GM18861 (cell line): Measurements from ENCODE around the gene SPATA6L.

Experiments used
- ATAC-seq: cut with Tn5 transposase; IDR thresholded peaks from one replicate; pipeline ENCODE4 v1.9.1; 2021; ENCODE audit not compliant: unreplicated experiment

The SPATA6L gene

DNA sequence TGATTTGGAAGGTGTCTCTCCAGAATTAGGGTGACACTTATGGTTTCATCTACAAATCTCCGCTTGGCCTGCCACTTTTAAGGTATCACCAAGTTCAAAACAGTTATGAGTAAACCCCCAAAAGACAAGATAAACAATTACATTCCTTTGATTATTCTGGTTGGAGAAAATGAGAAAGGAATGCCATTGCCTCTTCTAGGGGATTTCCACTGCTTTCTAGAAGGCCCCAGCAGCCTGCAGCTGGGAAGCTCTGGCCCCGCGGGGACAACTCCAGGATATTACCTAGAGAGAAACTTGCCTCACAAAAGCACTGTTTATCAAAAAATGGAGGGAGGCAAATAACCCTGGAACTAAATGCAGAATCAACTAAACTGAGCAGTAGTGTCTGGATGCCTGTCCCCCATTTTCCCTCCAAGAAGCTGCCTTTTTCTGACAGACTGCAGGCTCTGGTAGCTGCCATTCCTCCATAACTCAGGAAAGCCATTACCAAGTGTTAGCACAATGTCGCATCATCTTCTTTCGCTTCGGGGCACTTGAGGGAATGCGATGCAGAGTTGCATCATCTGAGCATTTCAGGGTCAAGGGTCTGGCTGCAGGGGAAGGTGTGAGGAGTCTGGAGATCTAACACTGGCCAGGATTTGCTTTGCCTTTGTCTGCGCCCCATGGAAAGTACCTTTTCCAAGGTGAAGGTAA lies 75.7 kb downstream of the SPATA6L start:
- no peak for ATAC-seq

DNA sequence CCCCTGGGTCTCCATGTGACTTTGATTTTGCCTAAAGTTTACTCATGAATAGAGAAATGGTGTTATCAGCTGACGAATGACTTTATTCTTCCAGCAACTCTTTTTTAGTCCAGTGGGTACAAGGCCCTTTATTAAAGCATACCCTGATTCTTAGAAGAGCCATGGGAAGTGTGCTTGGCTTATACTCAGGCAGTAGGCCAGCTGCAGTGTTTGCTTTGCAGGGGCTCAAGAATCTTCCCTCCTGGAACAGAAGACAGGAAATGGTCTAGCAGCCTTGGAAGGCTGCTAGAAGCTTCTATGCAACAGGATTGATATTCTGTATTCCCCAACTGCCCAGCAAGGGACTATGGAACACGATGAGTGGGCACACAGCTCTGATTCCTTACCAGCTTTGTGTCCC lies 77.6 kb downstream of the SPATA6L start:
- no peak for ATAC-seq

DNA sequence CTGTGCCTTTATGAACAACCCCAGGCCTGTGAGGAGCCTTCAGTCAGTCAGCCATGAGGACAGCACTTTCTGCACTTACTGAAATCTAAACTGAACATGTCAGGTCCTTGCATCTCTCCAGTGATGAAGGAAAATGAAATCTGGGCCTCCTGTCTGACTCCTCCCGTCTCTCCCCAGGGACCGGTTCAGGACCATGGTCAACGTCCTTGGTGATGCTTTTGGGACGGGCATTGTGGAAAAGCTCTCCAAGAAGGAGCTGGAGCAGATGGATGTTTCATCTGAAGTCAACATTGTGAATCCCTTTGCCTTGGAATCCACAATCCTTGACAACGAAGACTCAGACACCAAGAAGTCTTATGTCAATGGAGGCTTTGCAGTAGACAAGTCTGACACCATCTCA lies 81.1 kb downstream of the SPATA6L start:
- ATAC-seq: no peak

DNA sequence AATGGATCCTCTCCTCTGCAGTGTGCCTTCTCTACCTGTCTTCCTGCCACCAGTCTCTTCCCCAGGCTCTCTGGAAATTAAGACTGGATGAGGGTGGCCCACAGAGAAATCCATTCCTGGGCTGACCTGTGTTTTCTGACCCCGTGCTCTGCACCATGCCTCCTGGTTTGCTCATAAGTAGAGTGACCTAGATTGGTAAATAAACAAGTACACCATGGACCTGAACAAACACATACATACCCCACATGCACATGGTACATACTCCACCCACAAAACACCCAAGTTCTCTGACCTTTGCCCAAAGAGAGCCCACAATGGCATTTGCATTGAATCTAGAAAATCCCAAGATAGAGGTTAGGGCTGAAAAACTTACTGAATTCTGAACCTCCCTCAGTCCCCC lies 81.6 kb downstream of the SPATA6L start:
- no peak for ATAC-seq

DNA sequence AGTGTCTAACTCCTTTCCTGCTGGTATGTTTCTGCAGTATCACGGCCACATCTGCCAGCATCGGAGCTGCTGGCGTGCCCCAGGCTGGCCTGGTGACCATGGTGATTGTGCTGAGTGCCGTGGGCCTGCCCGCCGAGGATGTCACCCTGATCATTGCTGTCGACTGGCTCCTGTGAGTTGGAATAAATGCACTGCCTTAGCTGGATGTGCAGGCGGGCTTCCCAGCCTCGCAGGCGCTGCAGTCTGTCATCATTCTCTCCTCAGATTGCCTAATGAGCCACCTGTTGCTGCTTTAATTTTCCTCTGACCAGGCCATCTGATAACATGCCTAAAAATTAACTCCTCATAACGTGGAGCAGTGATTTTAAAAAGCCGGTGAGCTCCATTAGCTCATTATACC lies 83.3 kb downstream of the SPATA6L start:
- no peak for ATAC-seq

DNA sequence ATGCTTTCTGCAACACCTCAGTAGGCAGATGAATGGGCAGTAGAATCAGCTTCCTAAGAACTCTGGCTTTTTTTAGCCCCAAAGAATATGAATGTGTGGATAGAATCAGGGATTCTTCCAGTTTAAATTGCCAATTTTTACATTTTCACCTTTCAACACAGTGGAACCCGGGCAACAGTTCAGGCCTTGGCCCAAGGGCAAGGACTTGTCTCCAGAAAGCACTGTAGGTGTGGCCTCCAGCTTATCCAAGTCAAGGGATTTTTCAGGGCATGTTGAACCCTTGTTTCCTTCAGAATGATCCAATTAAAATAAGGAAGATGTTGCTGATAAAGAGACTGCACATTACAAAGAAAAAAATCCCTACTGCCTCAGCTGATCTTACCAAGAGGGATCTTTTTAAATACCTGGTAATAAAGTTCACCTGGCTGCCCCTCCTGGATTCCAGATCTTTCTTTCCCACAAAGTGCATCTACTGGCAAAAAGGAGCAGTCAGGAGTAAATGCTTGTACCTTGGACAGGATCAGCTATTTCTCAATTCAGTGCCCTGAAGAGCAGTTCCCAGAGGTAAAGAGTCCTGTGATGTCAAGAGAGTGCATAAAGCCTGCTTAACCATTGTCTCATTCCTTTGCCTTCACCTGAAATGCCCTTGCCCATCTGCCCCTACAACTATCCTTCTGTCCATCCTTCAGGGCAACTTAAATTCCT lies 84.3 kb downstream of the SPATA6L start:
- ATAC-seq: no peak

DNA sequence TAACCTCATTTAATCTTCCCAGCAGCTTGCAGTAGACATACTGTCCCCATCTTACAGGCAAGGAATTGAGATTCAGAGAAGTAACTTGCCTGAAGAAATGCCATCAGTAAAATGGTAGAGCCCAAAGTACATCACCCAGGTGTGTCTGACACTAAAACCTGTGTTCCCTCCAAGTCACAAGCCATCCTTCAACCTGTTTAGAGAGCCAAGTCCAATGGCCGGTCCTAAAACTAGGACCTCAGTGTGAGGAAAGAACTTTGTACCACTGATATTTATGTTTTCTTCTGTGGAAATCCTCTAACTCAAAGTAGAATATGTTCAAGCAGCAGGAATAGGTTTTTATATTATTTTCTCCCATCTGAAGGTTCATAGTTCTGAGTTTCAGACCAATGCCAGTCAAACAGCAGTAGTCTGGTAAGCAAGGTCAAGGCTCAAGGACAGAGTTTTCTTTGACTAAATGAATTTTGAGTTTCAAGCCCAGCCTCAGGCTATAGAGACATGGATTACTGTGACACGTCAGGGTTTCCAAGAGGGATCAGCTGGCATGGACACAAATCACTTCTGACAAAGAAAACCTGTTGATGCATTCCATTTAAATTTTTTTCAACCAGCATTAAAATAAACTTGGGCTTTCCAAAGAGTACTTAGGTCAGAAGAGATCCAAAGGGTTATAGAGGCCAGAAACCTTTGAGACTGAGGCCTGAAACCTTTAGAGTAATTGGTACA lies 85.1 kb downstream of the SPATA6L start:
- no peak for ATAC-seq

DNA sequence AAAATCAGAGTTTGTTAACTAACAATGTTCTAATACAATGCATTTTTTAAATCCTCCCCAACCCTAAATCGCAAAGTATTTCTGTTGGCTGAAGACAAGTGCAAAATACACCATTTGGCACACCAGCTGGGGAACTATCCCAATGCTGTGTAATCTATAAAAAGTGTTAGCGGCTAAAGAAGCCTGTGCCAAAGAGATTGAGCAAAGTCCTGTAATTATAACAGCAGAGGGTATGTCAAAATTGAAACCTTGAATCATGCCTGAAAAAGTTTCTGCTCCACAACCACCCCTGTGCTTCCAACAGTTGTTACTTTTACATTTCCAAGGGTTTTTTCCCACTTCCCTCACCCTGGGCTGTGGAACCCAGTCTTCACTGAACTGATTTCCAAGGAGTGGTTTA lies 87.3 kb downstream of the SPATA6L start:
- ATAC-seq: no peak

DNA sequence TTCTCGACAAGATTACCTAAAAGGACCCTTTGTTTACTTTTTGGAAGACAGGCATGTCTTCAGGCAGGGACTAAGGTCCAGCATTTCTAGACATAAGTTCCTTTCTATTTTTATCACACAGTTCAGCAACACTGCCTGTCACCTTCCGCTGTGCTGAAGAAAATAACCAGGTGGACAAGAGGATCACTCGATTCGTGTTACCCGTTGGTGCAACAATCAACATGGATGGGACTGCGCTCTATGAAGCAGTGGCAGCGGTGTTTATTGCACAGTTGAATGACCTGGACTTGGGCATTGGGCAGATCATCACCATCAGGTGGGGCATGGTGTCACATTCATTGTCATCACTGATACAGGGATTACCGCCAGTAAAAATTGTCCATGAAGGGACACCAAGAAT lies 89.8 kb downstream of the SPATA6L start:
- ATAC-seq: no peak

DNA sequence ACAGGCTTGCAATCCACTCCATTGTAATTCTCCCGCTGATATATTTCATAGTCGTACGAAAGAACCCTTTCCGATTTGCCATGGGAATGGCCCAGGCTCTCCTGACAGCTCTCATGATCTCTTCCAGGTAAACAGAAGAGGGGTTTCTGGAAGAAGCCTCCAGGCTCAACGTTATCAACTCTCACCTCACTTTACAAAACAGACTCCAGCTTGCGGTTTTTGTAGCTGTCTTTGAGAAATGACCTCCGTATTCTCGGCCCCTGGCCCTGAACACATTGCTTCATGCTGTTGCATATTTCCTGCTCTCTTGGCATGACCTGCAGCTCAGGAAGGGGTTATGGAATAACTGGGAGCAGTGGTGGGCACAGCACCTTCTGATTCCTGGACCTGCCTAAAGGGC lies 90.3 kb downstream of the SPATA6L start:
- ATAC-seq: no peak

DNA sequence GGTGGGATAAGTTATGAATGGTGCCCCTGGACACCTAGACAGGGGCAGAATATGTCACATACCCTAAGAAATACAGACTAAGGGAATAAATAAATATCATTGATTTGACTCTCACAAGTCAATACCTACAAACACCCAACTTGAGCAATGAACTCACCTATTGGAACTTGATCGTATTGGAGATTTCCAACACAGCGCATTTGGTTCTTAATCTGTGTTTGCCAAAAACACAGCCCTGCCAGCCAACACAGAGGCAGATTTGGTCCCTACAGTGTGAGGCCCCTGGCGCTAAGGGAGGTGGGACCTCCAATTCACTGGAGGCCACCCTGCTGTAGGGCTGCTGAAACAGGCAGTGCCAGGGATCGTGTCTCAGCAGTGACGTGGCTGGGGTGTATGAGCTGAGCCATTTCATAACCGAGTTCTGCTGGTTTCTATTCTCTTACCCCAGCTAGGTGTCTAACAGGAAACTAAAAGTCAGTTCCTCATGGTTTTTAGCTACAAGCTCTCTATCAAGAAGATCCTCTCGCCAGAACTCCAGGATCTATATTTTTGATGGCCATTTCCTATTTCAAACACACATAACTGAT lies 91.5 kb downstream of the SPATA6L start:
- ATAC-seq: no peak

DNA sequence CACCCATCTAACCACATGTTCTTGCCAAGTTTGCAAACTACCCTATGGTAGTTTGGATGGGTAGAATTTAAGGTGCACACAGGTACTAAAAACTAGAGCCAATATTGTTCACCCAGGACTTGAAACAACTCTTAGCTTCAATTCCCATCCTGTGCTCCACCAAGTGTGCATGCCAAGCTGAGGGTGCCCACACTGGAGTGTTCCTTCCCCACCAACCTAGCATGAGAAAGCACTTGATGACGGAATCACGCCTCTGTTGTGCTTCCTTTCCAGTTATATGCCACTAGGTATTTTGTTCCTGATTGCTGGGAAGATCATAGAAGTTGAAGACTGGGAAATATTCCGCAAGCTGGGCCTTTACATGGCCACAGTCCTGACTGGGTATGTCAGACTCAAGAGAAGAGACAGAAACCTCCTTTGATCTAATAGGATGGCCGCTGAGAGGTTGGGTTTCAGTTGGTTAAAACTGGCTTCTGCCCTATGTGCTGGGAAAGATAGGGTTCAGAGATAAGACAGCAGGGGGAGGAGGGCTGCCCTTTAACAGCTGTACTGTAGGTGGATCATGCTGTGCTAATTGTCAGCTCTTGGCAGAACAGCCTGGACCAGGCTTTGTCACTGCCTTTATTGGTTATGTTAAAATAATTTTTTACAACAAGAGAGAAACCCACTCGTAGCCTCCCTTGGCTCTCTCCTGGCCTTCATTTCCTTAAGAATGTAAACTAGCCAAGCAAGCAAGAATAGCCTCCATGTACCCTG lies 92.5 kb downstream of the SPATA6L start:
- no peak for ATAC-seq

DNA sequence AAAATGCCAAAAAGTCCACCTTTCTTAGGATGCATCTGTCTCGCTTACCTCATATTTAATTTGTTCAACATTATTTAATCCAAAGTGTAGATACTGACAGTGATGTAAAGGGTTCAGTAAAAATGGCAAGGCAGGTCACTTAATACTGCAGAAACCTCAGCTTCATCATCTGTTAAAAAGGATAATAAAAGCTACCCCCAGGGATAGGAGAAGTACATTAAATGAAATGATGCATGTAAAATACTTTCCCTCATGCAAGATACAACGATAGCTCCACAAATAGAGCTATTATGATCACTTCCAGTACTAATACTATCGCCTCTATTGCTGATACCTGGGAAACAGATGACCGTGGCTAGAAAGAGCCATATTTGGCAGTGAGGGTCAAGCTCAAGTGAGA lies 93.1 kb downstream of the SPATA6L start:
- ATAC-seq: no peak

DNA sequence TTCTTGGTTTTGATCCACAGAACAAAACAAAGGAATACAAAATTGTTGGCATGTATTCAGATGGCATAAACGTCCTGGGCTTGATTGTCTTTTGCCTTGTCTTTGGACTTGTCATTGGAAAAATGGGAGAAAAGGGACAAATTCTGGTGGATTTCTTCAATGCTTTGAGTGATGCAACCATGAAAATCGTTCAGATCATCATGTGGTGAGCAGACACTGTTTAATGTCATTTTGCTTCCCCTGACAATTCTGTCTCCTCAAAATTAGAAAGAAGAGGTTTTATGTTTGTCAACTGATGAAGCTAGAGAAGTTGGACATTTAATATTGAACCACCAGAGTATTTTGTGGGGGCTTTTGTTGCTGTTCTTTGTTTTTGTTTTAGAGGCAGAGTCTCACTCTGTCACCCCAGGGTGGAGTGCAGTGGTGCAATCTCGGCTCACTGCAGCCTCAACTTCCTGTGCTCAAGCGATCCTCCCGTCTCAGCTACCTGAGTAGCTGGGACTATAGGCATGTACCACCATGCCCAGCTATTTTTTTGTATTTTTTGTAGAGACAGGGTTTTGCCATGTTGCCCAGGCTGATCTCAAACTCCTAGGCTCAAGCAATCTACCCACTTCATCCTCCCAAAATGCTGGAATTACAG lies 94.0 kb downstream of the SPATA6L start:
- ATAC-seq: no peak

DNA sequence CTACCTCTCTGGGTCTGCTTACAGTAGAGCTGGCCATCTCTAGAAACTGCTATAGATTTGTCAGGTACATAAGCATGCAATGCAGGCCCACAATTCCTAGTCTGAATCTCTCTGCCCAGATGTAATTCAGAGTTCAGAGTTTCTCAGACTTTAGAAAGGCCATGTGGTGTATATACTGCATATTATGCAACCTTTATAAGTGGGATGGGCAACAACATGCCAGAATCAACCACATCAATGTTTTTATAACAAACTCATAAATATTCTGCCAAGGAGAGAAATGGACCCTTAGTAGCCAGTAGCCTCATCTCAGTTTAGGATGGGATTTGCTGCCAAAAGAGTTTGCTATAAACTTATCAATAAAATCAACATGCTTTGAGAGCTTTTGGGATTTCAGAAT lies 97.2 kb downstream of the SPATA6L start:
- no peak for ATAC-seq

DNA sequence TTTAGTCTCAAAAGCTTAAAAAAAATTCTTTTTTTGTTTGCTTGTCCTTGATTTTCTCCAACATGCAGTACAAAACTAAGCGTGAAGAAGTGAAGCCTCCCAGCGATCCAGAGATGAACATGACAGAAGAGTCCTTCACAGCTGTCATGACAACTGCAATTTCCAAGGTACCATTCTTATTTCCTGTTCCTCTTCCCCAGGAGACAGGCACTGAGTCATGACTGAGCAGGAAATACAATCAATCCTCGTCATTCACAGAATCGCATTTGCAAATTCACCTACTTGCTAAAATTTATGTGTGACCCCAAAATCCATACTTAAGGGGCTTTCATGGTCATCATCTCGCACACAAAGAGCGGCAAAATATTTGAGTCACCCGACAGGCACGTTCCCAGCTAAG lies 98.7 kb downstream of the SPATA6L start:
- no peak for ATAC-seq

DNA sequence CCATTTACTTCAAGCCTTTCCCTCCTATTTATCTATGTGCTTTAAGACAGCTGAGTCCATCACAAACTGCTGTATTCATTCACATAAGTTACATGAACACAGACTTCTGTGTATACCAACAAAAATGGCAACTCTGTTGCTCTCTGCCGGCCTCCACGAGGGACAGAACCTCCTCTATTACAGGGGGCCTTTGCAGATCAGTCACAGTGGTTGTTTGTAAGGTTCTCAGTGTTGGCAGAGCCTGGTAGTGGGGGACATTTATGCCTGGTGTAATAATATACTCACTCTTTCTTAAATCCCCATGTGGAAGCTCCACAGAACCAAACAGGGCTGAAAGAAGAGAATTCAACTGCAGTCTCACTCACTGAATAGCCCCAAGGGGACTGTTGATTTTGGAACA lies 99.5 kb downstream of the SPATA6L start:
- ATAC-seq: no peak

DNA sequence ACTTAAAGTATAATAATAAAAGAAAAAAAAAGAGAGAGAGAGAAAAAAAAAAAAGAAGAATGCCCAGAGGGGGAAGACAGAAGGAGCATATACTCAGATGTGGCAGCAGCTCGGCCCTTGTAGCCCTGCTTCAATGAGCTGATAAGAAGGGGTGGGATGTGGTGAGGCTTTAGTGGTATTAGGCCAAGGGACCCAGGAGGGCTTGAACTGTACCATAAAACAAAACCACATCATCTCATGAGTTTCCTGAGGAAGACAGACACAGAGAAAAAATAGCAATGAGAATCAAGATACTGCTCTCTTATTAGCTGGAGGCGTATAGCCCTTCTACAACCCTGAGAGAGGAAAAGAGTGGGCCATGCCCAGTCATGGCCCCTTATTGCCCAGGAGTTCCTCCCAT lies 103.2 kb downstream of the SPATA6L start:
- no peak for ATAC-seq

DNA sequence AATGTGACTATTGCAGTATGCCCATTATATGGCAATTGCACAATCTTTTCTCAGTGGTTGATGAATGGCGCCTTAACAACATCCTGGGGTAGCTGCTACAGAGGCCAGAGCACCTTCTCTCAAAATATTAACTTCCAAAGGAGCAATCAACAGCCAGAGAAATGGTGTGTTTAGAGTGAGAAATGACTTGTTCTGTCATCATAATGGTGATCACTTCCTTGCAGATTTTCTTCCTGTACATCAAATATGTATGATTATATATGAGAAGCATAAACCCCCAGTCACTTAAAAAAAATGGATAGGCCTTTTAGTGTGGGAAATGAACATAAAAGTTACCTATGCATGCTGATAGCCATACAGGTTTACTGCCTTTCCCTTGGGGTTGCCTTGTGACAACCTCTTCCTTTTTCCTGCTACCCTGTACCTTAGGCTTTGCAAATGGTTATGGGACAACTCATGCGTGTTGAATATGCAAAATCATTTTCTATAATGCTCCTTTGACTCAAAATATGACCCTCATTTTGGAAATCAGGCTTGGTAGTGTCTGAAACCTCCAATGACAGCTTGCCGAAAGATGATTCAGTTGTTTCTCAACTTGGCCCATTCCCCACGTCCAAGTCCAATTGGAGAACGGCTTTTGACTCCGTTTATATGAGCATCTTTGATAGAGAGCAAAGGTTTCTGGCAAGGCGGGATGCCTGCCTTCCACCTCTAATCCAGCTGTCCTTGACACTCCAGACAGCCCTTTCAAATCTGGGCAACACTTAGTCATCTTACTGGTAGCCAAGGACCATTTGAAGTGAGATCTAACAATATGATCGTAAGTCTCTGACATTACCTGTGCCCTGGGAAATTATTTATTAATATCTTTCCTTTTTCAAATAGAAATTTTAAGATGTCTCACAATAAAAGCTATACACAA lies 106.8 kb downstream of the SPATA6L start:
- peak; percentile 92 for ATAC-seq
